CD4-positive, alpha-beta T cell treated with Interleukin-4 for 1 hour (primary cell): Measurements from ENCODE around the gene RAB5A.
A peak's percentile ranks its signal among the peaks of the same experiment; 100 is the strongest.
"Not testable (repeated sequence)": the region's sequence is repeated elsewhere in the genome, so short reads cannot be mapped to it uniquely, and the experiment has no call there.

Experiments used
- DNase-seq, 2 donors: peaks; one replicate each; pipeline ENCODE4 v3.0.0-alpha.2; 2020 to 2022

Gene RAB5A, protein sequence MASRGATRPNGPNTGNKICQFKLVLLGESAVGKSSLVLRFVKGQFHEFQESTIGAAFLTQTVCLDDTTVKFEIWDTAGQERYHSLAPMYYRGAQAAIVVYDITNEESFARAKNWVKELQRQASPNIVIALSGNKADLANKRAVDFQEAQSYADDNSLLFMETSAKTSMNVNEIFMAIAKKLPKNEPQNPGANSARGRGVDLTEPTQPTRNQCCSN

DNA sequence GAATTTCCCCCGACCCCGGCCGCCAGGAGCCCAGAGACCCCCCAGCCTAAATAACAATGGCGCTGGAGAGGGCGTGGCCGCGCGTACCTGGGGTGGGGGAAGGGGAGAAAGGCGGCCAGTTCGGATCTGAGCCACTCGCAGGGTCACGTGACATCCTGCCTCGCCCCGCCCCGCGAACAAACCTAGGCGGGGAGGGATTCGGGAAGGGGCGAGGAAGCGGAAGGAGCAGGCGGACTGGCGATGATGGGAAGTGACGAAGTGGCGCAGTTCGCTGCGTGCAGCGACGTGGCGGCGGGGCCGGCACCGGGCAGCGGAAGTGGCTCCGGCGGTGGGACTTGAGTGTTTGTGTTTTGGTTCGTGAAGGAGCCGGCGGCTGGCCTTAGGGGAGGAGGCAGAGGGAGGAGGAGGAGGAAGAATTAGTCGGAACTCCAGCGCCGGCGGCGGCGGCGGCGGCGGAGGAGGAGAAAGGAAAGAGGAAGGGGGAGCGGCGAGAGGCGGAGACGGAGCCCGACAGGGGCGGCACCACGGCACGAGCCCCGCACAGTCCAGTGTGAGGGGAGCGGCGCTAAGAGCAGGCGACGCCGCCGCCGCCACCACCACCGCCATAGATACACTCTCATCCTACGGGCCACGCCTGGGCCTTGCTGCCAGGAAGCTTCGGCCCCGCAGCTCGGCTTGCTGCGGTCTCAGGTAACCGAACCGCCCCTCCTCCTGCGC lies at the start of gene RAB5A:
Gene RAB5A (plus strand): TSS at position 266 of the 717 bp plus-strand sequence. CDS start 3,802 bp downstream, outside the sequence.
- DNase-seq, result peak; percentile 97

DNA sequence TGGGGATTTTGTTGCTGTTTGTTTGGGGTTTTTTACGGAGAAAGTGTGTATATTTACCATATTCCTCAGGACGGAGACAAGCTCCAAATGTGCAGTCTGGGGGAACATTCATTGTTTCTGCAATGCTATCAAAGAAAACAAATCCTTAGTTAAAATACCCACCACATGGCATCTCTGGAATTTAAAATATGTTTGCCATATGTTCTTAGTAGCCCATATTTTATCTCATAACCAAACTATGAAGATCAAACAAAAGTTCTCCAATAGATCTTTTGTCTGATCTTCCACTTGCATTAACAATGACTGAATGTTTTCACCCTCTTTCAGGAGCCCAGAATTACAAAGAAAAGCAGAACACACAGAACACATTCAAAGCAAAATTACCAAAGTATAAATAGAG lies 48.2 kb upstream of the RAB5A start:
- no peak for DNase-seq

DNA sequence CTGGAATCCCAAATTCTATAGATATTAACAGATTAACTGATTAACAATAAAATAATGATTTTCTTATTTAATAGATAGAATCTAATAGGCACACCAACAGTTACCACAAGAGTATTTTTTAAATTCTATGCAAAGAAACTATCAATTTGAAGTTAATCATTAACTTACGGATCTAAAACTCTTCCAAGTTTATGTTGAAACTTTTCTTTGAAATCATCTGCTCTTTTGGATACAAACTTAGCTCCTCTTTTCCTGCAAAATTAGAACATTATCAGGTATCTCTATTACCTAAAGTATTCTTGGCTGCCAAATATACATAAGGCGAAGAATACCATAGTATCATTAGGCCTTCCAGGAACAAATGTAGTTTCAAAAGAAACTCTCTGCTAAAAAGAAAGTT lies 47.6 kb upstream of the RAB5A start:
- no peak for DNase-seq

GRCh38 chr3:19899833-19900232 lies 47.1 kb upstream of the RAB5A start:
- not testable (repeated sequence) for DNase-seq

DNA sequence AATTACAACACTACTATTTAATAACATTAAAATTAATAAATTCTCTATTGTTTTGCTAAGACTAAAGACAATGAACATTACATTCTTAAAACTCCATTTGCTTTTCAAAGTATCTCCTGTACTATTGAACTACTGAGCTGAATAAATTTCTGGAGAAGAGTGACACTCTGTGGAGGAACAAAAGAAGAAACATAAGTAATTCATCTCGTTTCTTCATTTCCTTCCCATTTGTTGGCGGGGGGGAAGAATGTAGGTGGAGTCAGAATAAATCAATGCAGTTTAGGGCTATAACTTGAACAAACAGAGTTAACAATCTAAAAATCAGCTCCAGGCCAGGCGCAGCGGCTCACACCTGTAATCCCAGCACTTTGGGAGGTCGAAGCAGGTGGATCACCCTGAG lies 45.6 kb upstream of the RAB5A start:
- no peak for DNase-seq

DNA sequence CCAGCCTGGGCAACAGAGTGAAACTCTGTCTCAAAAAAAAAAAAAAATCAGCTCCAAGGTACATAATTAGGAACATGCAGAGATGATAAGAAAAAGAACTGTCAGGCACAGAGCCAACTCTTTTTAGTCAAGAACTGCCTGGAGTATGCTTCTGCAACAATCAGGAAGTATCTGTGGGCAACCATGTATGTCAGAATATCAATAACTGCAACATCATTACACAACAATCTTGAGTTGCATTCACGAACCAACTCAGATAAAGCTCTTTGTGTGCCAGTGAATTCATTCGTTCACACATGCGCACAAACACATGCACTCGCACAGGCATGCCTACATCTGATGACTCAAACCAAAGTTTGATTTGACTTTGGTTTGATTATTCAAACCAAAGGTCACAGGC lies 45.0 kb upstream of the RAB5A start:
- DNase-seq, result no peak

DNA sequence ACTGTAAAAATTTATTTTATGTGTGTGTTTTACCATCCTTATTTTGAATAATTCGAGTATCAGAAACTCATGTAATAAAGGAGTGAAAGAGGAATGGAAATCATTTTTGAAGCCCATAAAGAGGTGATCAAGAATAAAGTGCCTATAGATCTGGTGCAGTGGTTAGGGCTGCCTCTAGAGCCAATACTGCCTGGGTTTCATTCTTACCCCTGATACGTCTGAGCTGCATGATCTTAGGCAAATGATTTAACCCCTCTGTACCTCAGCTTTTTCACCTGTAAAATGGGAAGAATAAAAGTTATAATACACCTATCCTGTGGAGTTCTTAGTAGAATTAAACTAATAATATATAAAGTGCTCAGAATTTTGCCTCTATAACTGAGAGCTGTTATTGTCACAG lies 43.2 kb upstream of the RAB5A start:
- no peak for DNase-seq

DNA sequence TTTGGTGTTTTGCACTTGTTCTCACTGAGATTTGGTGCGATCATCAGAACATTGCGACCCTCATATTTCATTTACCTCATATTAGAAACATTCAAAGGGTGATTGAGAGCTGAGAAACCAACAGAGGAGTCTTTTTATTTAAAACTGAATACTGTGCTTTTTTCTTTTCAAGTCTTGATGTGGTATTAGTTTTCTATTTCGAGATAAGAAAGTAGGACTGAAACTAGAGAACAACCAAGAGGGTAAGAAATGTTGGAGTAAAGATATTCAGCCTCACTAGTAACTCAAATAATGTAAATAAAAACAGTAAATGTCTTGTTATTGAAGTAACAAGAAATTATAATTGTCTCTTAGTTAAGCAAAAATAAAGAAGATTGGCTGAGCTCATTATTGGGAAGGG lies 39.4 kb upstream of the RAB5A start:
- DNase-seq, result no peak

- no peak for DNase-seq
These were observed 35.4 kb upstream of the RAB5A start for GRCh38 chr3:19911452-19911851.

- DNase-seq, result no peak
These were observed 29.7 kb upstream of the RAB5A start for GRCh38 chr3:19917167-19917566.

DNA sequence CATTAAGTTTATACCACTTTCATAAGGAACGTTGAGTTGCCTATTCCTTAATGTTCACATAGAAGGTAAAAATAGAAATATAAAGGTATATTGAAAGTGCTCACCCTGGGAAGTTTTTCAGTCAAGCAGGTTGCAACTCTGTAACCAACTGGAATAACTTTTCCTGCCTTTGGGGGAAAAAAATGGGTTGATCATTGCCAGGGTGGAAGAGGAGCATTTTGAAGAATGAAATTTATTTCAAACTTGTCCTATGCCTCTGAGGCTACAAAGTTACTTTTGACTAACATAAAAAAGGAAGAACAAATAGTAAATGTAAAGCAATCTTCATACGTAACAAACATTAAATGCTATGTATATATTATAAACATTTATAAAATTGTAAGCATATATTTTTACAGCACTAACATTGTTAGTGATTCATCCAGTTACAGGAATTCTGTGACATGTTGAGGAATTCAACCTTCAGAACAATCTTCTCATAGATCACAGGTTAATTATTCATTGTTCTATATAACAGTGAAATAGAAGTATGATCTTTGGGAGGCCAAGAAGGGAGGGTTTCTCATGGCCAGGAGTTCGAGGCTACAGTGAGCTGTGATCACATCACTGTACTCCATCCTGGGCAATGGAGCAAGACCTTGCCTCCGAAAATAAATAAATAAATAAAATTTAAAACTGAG lies 26.4 kb upstream of the RAB5A start:
- DNase-seq, result no peak

- DNase-seq, result peak; percentile 45 to 62
These were observed 15.7 kb upstream of the RAB5A start for GRCh38 chr3:19931180-19931692.

GRCh38 chr3:19931767-19932188 lies 15.1 kb upstream of the RAB5A start:
- no peak for DNase-seq

DNA sequence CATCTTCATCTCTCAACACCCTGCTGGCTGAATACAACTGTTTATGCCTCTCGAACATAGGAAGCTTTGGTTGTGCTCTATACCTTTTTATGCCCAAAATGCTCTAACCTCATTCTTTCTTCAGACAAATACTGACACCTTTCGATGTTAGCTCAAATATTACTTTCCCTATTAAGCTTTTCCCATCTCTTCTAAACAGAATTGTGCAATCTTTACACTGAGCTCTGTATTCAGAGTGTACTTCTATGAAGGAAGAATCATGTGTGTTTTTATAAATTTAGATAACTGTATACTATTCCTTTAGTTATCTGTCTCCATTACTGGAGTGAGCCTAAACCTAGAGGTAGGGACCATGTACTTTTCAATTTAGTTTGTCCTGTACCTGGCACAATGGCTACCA lies 14.5 kb upstream of the RAB5A start:
- DNase-seq, result no peak

DNA sequence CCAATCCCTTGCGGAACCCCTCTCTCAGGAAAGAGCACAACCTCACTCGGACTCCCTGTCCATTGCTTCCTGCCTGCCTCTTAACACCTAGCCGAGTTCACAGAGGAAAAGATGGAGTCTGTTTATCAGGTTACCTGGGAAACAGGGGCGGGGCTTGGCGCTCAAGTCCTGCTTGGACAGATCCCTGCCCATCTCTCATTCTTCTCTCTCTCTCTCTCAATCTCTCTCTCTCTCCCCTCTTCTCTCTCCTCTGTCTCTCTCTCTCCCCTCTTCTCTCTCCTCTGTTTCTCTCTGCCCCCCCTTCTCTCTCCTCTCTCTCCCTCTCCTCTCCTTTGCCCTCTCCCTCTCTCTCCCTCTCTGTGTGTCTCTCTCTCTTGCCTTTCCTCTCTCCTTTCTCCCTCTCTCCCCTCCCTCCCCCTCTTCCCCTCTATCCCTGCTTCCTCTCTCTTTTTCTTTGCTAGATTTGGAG lies 12.8 kb upstream of the RAB5A start, which contains the start of gene EFHB:
Gene EFHB (minus strand): TSS at position 120 of the 469 bp plus-strand sequence. CDS start 199 bp downstream, outside the sequence.
- DNase-seq, result no peak

DNA sequence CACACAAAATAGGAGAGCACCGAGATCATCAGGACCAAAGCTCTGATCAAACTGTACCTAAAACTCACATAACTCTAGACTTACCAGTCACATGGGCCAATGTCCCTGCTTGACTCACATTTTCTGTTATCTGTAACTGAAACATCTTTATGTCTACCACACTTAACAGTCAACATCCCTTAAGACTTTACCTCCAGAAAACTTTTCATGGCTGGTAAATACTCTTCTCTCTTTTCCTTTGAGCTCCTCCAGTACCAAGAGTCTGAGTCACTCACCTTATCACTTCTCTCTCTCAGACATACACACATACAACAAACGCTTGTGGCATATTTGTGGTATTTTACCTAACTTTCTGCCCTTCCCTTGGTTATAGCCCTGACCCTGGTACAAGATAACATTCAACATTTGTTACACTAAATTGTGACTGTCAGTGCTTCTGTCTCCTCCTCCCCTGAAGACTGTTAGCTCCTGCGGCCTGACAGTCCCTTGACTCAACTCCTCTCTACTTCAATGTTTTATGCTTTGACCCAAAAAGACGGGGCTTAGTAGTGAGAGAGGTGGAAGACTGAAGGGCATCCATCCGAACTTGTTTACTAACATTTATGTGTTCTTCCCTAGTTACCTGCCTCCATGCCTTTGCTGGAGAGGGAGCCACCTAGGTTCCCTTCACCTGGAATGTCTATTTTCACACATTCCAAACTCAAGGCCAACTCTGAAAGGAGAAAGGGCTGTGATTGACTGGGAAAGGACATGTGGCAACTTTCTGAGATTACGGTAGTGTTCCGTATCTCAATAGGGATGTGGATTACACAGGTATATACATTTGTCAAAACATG lies 9.2 kb upstream of the RAB5A start:
- no peak for DNase-seq

DNA sequence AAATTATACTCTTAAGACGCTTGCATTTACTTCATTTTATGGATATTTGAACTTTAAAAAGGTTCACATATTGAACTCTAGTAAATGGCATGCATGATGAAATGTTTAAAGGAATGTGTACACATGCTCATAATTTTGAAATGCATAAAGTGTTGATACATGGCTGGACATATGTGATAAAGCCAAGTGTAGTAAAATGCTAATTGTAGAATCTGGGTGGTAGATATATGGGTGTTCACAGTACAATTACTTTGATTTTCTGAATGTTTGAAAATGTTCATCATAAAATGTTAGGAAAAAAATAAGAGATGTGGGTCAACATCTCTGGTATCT lies 8.6 kb upstream of the RAB5A start:
- DNase-seq, result no peak

- DNase-seq, result no peak
These were observed 6.3 kb upstream of the RAB5A start for GRCh38 chr3:19940643-19941042.

- DNase-seq, result no peak
These were observed 1.4 kb upstream of the RAB5A start for GRCh38 chr3:19945534-19945933.

- DNase-seq, result no peak
These were observed 697 bp upstream of the RAB5A start for GRCh38 chr3:19945969-19946831.

- peak; percentile 60 to 64 for DNase-seq
These were observed 790 bp downstream of the RAB5A start for GRCh38 chr3:19947549-19948225.
